Activated B cell treated with CpG ODN at 0.5 μM for 24 hours (primary cell): Measurements from ENCODE around the gene ZCCHC12. TPM values are rescaled to one million over a fixed set of nuclear protein-coding genes. Genes with fewer than 3 reads are reported as not detected.
"Not testable (repeated sequence)": the region's sequence is repeated elsewhere in the genome, so short reads cannot be mapped to it uniquely, and the experiment has no call there.

ENCODE experiments used
- ATAC-seq: fragments of 200-7000 bp; cut with Tn5 transposase; one replicate; pipeline ENCODE4 v1.10.0; 2021; ENCODE audit warnings: low read depth, mild to moderate bottlenecking, moderate library complexity
- CTCF ChIA-PET: fragments of 350-600 bp; sonication (Branson Sonifier 250); formaldehyde crosslinking; loops from one replicate; lab custom pipeline; 2021; ENCODE audit warnings: antibody characterized with exemption; lab: Charles Lee
- POLR2A ChIA-PET: fragments of 350-600 bp; sonication (Branson Sonifier 250); formaldehyde crosslinking; loops from one replicate; lab custom pipeline; 2021; ENCODE audit warnings: antibody characterized with exemption; lab: Charles Lee
- DNase-seq: peaks from one replicate; pipeline ENCODE4 v3.0.0; 2022
- H3K27ac Mint-ChIP-seq: one replicate; pipeline ENCODE4 v1.8.0; 2020; ENCODE audit warnings: mixed read lengths
- H3K27me3 Mint-ChIP-seq: one replicate; pipeline ENCODE4 v1.8.0; 2021; ENCODE audit warnings: mixed read lengths
- H3K36me3 Mint-ChIP-seq: one replicate; pipeline ENCODE4 v1.8.0; 2021; ENCODE audit warnings: low read depth, mixed read lengths
- H3K4me1 Mint-ChIP-seq: one replicate; pipeline ENCODE4 v1.8.0; 2021; ENCODE audit warnings: mixed read lengths
- H3K4me3 Mint-ChIP-seq: one replicate; pipeline ENCODE4 v1.8.0; 2020; ENCODE audit warnings: mild to moderate bottlenecking, mixed read lengths
- H3K9me3 Mint-ChIP-seq: one replicate; pipeline ENCODE4 v1.8.0; 2020; ENCODE audit warnings: mixed read lengths
- intact Hi-C: fragments of 100-400 bp; cut with micrococcal nuclease; formaldehyde crosslinking; loops from one replicate; pipeline ENCODE4 v1.15.1; 2024
- total RNA-seq: library from RNA; stranded (reverse); gene quantifications from 2 replicates; pipeline ENCODE4 v1.2.3, GENCODE V29; 2022
- TF ChIP-seq, protein P1 (sequence below): fragments of 200-600 bp; IDR thresholded peaks from one replicate; pipeline ENCODE4 v1.8.0; 2022; ENCODE audit warnings: antibody characterized with exemption, mild to moderate bottlenecking

Gene ZCCHC12
- total RNA-seq, 1 donor from 2014 or later: not detected

DNA sequence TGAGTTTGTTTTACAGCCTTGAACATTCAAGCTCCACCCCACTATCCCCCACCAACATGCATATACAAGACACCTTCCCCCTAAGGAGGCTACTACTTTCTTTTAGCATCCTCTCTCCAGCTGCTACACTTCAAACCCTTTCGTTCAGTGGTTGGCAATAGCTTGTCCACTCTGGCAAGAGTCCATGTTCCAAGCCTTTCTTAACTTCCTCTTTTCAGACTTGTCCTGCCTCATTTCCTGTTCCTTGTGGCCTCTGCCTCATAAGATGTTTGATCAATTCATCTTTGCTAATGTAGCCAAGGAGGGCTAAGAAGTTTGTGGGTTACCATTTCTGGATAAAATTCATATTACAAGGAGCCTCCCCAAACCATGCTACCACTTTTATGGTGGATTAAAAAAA is 20.8 kb upstream of the ZCCHC12 start:
- no peaks in the 10 kb centered on the region for H3K27me3 Mint-ChIP-seq
- ChIA-PET POLR2A (no interaction called here), CTCF (no interaction called here)
- no peak for DNase-seq
- no peak for ATAC-seq
- TF ChIP-seq, protein P1, sequence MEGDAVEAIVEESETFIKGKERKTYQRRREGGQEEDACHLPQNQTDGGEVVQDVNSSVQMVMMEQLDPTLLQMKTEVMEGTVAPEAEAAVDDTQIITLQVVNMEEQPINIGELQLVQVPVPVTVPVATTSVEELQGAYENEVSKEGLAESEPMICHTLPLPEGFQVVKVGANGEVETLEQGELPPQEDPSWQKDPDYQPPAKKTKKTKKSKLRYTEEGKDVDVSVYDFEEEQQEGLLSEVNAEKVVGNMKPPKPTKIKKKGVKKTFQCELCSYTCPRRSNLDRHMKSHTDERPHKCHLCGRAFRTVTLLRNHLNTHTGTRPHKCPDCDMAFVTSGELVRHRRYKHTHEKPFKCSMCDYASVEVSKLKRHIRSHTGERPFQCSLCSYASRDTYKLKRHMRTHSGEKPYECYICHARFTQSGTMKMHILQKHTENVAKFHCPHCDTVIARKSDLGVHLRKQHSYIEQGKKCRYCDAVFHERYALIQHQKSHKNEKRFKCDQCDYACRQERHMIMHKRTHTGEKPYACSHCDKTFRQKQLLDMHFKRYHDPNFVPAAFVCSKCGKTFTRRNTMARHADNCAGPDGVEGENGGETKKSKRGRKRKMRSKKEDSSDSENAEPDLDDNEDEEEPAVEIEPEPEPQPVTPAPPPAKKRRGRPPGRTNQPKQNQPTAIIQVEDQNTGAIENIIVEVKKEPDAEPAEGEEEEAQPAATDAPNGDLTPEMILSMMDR: no peak
- no peak overlapping the region for H3K27ac Mint-ChIP-seq
- intact Hi-C loops: no loop called here
- H3K4me3 Mint-ChIP-seq: no peak overlapping the region
- H3K9me3 Mint-ChIP-seq: no peaks in the 10 kb centered on the region
- H3K4me1 Mint-ChIP-seq: no peaks in the 10 kb centered on the region
- no peaks in the 10 kb centered on the region for H3K36me3 Mint-ChIP-seq

DNA sequence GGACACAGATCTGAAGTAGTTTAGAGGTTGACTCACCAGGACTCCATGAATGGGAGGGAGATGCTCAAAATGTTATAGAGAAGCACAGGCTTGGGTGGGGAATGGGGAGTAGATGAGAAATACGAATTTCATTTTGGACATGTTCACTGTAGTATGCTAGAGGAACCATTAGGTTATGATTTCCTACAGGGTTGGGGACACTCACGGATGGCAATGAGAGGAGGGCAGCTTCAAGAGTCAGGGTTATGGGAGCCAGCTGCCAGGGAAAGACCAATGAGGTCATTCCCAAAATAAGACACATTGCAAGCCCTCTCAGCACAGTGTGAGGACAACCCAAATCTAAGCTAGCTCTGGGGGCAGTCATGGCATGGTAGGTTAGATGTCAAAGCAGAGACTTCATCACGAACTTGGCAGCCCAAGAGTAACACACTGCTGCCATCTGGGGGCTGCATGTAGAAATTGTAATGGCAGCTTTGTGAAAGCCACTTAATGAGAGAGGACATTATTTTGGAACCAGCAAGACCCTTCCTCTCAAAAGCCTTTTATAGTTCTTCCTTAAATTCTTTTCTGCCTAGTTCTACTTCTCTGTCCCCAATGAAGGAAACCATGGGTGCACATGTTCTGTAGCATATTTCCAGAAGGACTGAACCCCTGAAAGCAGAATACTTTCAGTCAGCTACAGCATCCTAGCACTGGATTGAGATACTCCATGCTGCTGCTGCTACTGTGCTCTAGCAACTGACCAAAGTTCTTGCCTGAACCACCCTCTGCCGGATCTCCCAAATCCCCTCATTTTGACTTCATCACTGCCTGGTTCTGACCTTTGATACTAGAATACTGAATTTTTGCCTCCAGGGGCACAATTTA is 16.2 kb upstream of the ZCCHC12 start:
- Mint-ChIP-seq H3K36me3 (no peaks in the 10 kb centered on the region), H3K4me1 (no peaks in the 10 kb centered on the region), H3K4me3 (no peak overlapping the region), H3K9me3 (no peaks in the 10 kb centered on the region), H3K27ac (no peak overlapping the region), H3K27me3 (peaks cover 2% of the 10 kb centered on the region)
- DNase-seq (peak; percentile 30), ATAC-seq (peak; percentile 79)
- TF ChIP-seq, protein P1: no peak
- intact Hi-C loops: loop anchor here (1.0 to 5.0 kb wide), 5 partner anchors 45 to 350 kb away; no protein-coding TSS in a partner anchor
- ChIA-PET POLR2A (interaction anchor here (0.6 kb wide), 1 partner anchor 202 kb away, joined by 5 read pairs; no protein-coding TSS in a partner anchor), CTCF (interaction anchor here (0.7 to 2.5 kb wide), 17 partner anchors 16 to 351 kb away, joined by 3 to 36 read pairs (median 4); partner anchors contain the start of gene ZCCHC12)

DNA sequence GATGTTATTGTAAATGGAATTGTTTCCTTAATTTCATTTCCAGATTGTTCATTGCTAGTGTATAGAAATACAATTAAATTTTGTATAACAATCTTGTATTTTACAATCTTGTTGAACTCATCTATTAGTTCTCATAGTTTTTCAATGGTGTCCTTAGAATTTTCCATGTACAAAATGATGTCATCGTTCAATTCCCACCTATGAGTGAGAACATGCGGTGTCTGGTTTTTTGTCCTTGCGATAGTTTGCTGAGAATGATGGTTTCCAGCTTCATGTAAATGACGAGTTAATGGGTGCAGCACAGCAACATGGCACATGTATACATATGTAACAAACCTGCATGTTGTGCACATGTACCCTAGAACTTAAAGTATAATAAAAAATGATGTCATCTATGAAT is 6.4 kb upstream of the ZCCHC12 start:
- H3K9me3 Mint-ChIP-seq, H3K36me3 Mint-ChIP-seq, H3K4me3 Mint-ChIP-seq, H3K27ac Mint-ChIP-seq, H3K27me3 Mint-ChIP-seq, ATAC-seq, intact Hi-C loops, CTCF ChIA-PET, DNase-seq, H3K4me1 Mint-ChIP-seq: not testable (repeated sequence)
- POLR2A ChIA-PET: interaction anchor here (0.8 kb wide), 1 partner anchor 598 kb away, joined by 5 read pairs; no protein-coding TSS in a partner anchor

DNA sequence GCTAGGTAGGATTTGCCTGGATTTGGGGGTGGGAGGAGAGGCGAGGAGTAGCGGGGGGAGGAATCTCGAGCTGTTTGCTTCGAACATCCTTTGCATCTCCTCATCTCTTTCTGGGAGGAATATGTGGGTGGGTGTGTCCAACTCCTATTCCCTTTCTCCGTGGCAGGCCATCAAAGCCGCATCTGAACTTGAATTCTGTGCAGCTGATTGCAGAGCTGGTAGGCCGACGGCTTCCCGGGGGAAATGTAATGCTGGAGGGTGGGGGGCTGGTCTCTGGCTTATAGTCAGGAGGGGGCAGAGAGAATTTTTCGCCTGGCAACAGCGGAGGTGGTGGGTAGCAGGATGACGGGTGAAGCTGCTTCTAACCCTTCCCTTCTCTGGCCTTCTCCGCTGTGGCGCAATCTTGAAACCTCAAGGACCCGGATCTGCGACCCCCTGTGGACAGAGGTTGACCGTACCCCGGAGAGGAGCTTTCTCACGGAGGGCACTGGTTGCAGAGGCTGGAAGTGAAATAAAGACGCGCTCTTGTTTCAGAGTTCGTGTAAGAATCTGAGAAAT is 628 bp downstream of the ZCCHC12 start:
- Mint-ChIP-seq H3K27me3 (peaks cover 35% of the 10 kb centered on the region), H3K36me3 (no peaks in the 10 kb centered on the region), H3K9me3 (peaks cover 4% of the 10 kb centered on the region), H3K4me1 (peaks cover 28% of the 10 kb centered on the region), H3K4me3 (peak overlapping the region; percentile 79), H3K27ac (peak overlapping the region; percentile 14)
- DNase-seq (no peak), ATAC-seq (no peak)
- POLR2A ChIA-PET: interaction anchor here (0.7 to 1.1 kb wide), 3 partner anchors 10 to 441 kb away, joined by 3 to 12 read pairs (median 4); no protein-coding TSS in a partner anchor
- CTCF ChIA-PET: interaction anchor here (1.3 to 2.2 kb wide), 2 partner anchors 15 to 17 kb away, joined by 7 to 8 read pairs; no protein-coding TSS in a partner anchor
- TF ChIP-seq, protein P1: no peak
- intact Hi-C loops: no loop called here

DNA sequence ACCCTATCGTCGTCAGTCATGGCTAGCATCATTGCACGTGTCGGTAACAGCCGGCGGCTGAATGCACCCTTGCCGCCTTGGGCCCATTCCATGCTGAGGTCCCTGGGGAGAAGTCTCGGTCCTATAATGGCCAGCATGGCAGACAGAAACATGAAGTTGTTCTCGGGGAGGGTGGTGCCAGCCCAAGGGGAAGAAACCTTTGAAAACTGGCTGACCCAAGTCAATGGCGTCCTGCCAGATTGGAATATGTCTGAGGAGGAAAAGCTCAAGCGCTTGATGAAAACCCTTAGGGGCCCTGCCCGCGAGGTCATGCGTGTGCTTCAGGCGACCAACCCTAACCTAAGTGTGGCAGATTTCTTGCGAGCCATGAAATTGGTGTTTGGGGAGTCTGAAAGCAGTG is 1.6 kb downstream of the ZCCHC12 start:
- Mint-ChIP-seq H3K4me3 (peak overlapping the region; percentile 46), H3K9me3 (peaks cover 6% of the 10 kb centered on the region), H3K27me3 (peaks cover 37% of the 10 kb centered on the region), H3K4me1 (peaks cover 28% of the 10 kb centered on the region), H3K27ac (no peak overlapping the region), H3K36me3 (no peaks in the 10 kb centered on the region)
- DNase-seq (no peak), ATAC-seq (no peak)
- POLR2A ChIA-PET: no interaction called here
- intact Hi-C loops: no loop called here
- TF ChIP-seq, protein P1: no peak
- CTCF ChIA-PET: no interaction called here
